ENCODE results near the gene IQSEC1.
"Not testable (repeated sequence)": the region's sequence is repeated elsewhere in the genome, so short reads cannot be mapped to it uniquely, and the experiment has no call there.

IQSEC1 gene

GRCh38 chr3:12856626-12857025 is 216.6 kb downstream of the IQSEC1 start:
- no peak for DNase-seq (ENCODE audit: low read depth)
- no peak overlapping the region for H3K4me3 ChIP-seq (ENCODE audit: control insufficient read depth, low read depth, low read length)
- TF ChIP-seq CTCF (conservative IDR thresholded peaks at IDR 0.05; ENCODE audit: control insufficient read depth, insufficient read depth, low read depth, low read length) = no peak

- no peak for TF ChIP-seq CTCF (conservative IDR thresholded peaks at IDR 0.05; ENCODE audit: control insufficient read depth, insufficient read depth, low read depth, low read length)
- no peak overlapping the region for H3K4me3 ChIP-seq (ENCODE audit: control insufficient read depth, low read depth, low read length)
- DNase-seq (ENCODE audit: low read depth) = no peak
Observed at GRCh38 chr3:12854565-12854964, 218.7 kb downstream of the IQSEC1 start.

GRCh38 chr3:12853847-12854246 is 219.4 kb downstream of the IQSEC1 start:
- H3K4me3 ChIP-seq (ENCODE audit: control insufficient read depth, low read depth, low read length); DNase-seq (ENCODE audit: low read depth): not testable (repeated sequence)

- no peak for TF ChIP-seq CTCF (conservative IDR thresholded peaks at IDR 0.05; ENCODE audit: control insufficient read depth, insufficient read depth, low read depth, low read length)
- no peak overlapping the region for H3K4me3 ChIP-seq (ENCODE audit: control insufficient read depth, low read depth, low read length)
- no peak for DNase-seq (ENCODE audit: low read depth)
Observed at GRCh38 chr3:12852201-12852600, 221.0 kb downstream of the IQSEC1 start.

Measured in fibroblast of mammary gland (primary cell).